Body of pancreas (tissue), 4 donors: ENCODE measurements around the gene TUBB1. TPM values are rescaled to one million over a fixed set of nuclear protein-coding genes. Genes with fewer than 3 reads are reported as not detected.

Experiments used
- ATAC-seq: fragments of 150-250 bp; one replicate; pipeline ENCODE4 v1.9.1; 2016
- DNase-seq, 4 donors: peaks; one replicate each; pipeline ENCODE4 v3.0.0-alpha.2; 2019
- H3K27ac ChIP-seq, 4 donors: fragments of 200-600 bp; sonication (generic); 1 replicate in 3 of 4; 2 replicates in 1 of 4; pipeline versions ENCODE4 v1.5.1 to v1.6.1; 2016 to 2019; ENCODE audit warnings: mild to moderate bottlenecking in 1 of 4, mixed read lengths in 1 of 4, moderate library complexity in 1 of 4
- H3K27me3 ChIP-seq, 2 donors: fragments of 200-600 bp; sonication (generic); one replicate each; pipeline ENCODE4 v1.6.0; 2016; ENCODE audit warnings: mild to moderate bottlenecking in 1 of 2
- H3K36me3 ChIP-seq, 2 donors: fragments of 200-600 bp; sonication (generic); replicated peaks in 1 of 2; 2 replicates each; pipeline ENCODE4 v1.5.1; 2016; ENCODE audit warnings: low read depth in 2 of 2; ENCODE audit not compliant: insufficient read depth in 1 of 2
- H3K4me1 ChIP-seq: fragments of 200-600 bp; sonication (generic); one replicate; pipeline ENCODE4 v1.6.0; 2016
- H3K4me3 ChIP-seq, 2 donors: fragments of 200-600 bp; sonication (generic); 1 replicate in 1 of 2; 2 replicates in 1 of 2; pipeline ENCODE4 v1.5.1; 2016 to 2019
- H3K9me3 ChIP-seq, 3 donors: fragments of 200-600 bp; sonication (generic); 1 replicate in 2 of 3; 2 replicates in 1 of 3; pipeline ENCODE4 v1.5.1; 2016
- CTCF ChIP-seq, 7 experiments: fragments of 450-650 bp in 4 of 7; fragments of 200-600 bp in 3 of 7; sonication (generic) in 3 of 7; IDR thresholded peaks; one replicate each; pipeline ENCODE4 v1.5.1; 2016 to 2019; ENCODE audit warnings: antibody characterized with exemption in 7 of 7
- POLR2A ChIP-seq, 3 donors: fragments of 450-650 bp; IDR thresholded peaks; one replicate each; pipeline ENCODE4 v1.6.1; 2016; ENCODE audit warnings: antibody characterized with exemption in 3 of 3, mild to moderate bottlenecking in 2 of 3
- WGBS, 2 donors: methylation state at CpG; one replicate each; pipeline ENCODE4 v1.1.5; 2017; 5-methylcytosine and 5-hydroxymethylcytosine counted together
- intact Hi-C: fragments of 100-400 bp; cut with DNase I; formaldehyde crosslinking; loops from one replicate; pipeline ENCODE4 v1.15.1; 2023
- total RNA-seq, 2 donors: library from RNA; depleted of rRNA; stranded (reverse); fragments of >200 nt; gene quantifications; one replicate each; pipeline ENCODE4 v1.1.0, GENCODE V29; 2016

The TUBB1 gene
- total RNA-seq, 2 donors from 2014 or later: not detected

DNA sequence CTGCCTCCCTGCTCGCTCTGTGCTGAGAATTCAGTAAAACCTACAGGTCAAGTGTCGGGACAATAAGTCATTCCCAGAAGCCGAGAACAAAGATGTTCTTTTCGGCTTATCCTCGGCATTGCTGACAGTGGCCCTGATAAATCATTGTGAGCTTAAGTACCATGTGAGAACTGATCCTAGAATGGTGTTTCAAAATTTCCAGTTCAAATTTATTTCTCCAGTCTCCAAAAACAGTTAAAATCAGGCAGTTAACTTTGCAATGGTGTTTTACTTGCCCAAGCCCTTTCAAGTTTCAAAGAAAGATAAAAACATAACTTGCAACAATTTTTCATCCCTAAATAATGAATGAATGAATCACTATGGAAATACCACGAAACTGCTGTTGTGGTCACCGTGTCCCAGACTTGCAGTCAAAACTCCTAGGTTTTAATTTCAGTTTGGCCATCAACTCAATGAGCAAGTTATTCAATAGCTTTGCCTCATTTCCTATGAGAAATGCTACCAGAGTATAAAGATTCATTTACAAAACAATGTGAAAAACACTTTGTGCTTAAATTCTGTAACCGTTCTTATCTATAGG is 8.6 kb downstream of the TUBB1 start:
- WGBS, 2 donors: 82 to 88% methylated on average over 8 of the region's 8 CpGs

DNA sequence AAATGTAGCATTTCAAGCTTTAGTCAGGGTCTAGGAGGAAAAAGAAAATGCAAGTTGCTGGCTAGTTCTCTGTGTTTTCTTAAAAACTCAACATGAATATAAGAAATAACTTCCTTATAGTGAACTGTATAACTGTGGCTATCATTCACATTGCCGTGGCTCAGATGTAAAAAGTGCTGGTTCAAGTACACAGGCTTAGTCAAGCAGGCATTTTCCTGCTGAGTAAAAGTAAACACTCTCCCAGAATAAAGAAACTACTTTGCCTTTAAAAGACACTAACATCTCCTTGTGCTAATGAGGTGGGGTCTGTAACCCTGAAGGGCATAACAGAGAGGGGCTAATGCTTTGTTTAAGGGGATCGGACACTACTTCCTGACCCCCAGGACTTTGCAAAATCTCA is 9.6 kb downstream of the TUBB1 start:
- TF ChIP-seq POLR2A (IDR thresholded peaks at IDR 0.05) (no peak), CTCF (IDR thresholded peaks at IDR 0.05) (no peak)
- Histone ChIP-seq H3K27ac (no peak overlapping the region), H3K9me3 (no peaks in the 10 kb centered on the region), H3K4me1 (peaks cover 49% of the 10 kb centered on the region), H3K27me3 (no peaks in the 10 kb centered on the region), H3K36me3 (peaks cover 0 to 12% of the 10 kb centered on the region in 2 donors), H3K4me3 (no peak overlapping the region)
- ATAC-seq (no peak), DNase-seq (no peak)
- 47 to 56% methylated on average over 2 of the region's 2 CpGs for WGBS, 2 donors
- intact Hi-C loops: no loop called here

More for the DNA sequence above, 8.6 kb downstream of the TUBB1 start:
- peaks cover 46% of the 10 kb centered on the region for H3K4me1 ChIP-seq
- no peak for ATAC-seq
- TF ChIP-seq POLR2A (IDR thresholded peaks at IDR 0.05): no peak
- TF ChIP-seq CTCF (IDR thresholded peaks at IDR 0.05): no peak
- H3K36me3 ChIP-seq: peaks cover 0 to 12% of the 10 kb centered on the region in 2 donors
- intact Hi-C loops: no loop called here
- H3K27me3 ChIP-seq: no peaks in the 10 kb centered on the region
- no peak overlapping the region for H3K4me3 ChIP-seq
- H3K9me3 ChIP-seq: no peaks in the 10 kb centered on the region
- DNase-seq: no peak
- no peak overlapping the region for H3K27ac ChIP-seq

DNA sequence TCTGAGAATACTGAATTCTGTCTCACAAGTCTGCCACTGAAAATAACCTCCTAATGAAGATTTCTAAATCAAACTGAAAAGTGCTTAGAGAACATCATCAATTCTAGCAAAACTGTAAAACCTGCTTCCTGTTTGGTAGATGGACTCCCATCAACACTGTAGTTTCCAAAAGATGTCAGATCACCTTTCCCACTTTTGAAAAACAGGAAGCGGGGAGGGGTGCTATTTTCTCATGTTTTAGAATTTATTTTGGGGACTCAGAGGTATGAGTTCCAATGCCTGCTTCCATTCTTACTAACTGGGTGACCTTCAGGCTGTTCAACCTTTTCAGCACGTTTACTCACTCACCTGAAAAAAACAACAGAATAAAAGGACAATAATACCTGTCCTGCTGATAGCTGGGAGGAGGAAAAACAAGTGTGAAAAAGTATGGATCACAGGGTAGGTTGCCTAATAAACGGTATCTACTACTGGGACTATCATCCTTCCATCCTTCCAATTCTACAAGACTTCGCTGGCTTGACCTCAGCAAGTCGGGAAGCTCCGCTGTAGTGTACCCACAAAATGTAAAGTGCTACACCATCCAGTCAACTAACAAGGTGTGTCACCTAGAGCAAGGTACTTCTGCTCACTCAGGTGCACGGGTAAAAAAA is 11.8 kb downstream of the TUBB1 start:
- WGBS, 2 donors: 54 to 65% methylated on average over 7 of the region's 7 CpGs
- Histone ChIP-seq H3K27ac (no peak overlapping the region), H3K9me3 (no peaks in the 10 kb centered on the region), H3K27me3 (no peaks in the 10 kb centered on the region), H3K4me1 (peaks cover 41% of the 10 kb centered on the region), H3K4me3 (peak overlapping the region in 1 of 2 donors; percentile 36), H3K36me3 (peaks cover 0 to 17% of the 10 kb centered on the region in 2 donors)
- intact Hi-C loops: no loop called here
- no peak for DNase-seq
- TF ChIP-seq CTCF (IDR thresholded peaks at IDR 0.05): no peak
- no peak for TF ChIP-seq POLR2A (IDR thresholded peaks at IDR 0.05)
- no peak for ATAC-seq

- WGBS, 2 donors: 9 to 14% methylated on average over 12 to 13 of the region's 13 CpGs
- H3K36me3 ChIP-seq: peaks cover 0 to 17% of the 10 kb centered on the region in 2 donors
- H3K27me3 ChIP-seq: no peaks in the 10 kb centered on the region
- ATAC-seq (no peak), DNase-seq (peak in 1 of 4 donors; percentile 10)
- peaks cover 41% of the 10 kb centered on the region for H3K4me1 ChIP-seq
- H3K9me3 ChIP-seq: no peaks in the 10 kb centered on the region
- TF ChIP-seq POLR2A (IDR thresholded peaks at IDR 0.05) (no peak), CTCF (IDR thresholded peaks at IDR 0.05) (no peak)
- peak overlapping the region; percentile 52 to 90 (median 73) for H3K27ac ChIP-seq
- peak overlapping the region; percentile 36 to 51 for H3K4me3 ChIP-seq
- intact Hi-C loops: no loop called here
These were observed 12.4 kb downstream of the TUBB1 start for GRCh38 chr20:59031564-59032022.
